Upper lobe of left lung (tissue), 6 donors: ENCODE results near the gene ELMOD3. TPM values are rescaled to one million over a fixed set of nuclear protein-coding genes. Genes with fewer than 3 reads are reported as not detected.

ENCODE experiments used
- ATAC-seq, 2 donors: fragments of 200-7000 bp; cut with Tn5 transposase; one replicate each; pipeline ENCODE4 v1.9.1; 2022; ENCODE audit warnings: mild to moderate bottlenecking in 2 of 2, moderate library complexity in 2 of 2; ENCODE audit not compliant: low FRiP score in 2 of 2
- DNase-seq, 2 donors: peaks; one replicate each; pipeline ENCODE4 v3.0.0-alpha.2; 2019 to 2020
- H3K27ac ChIP-seq, 4 donors: fragments of 200-600 bp; sonication (generic); one replicate each; pipeline ENCODE4 v1.5.1; 2016 to 2019
- H3K27me3 ChIP-seq, 4 donors: fragments of 200-600 bp; sonication (generic); one replicate each; pipeline ENCODE4 v1.5.1; 2017 to 2019
- H3K36me3 ChIP-seq, 4 donors: fragments of 200-600 bp; sonication (generic); one replicate each; pipeline ENCODE4 v1.5.1; 2016 to 2019
- H3K4me1 ChIP-seq, 4 donors: fragments of 200-600 bp; sonication (generic); one replicate each; pipeline ENCODE4 v1.5.1; 2018 to 2019
- H3K4me3 ChIP-seq, 4 donors: fragments of 200-600 bp; sonication (generic); one replicate each; pipeline ENCODE4 v1.5.1; 2017 to 2019; ENCODE audit warnings: mild to moderate bottlenecking in 2 of 4, moderate library complexity in 1 of 4
- H3K9me3 ChIP-seq, 4 donors: fragments of 200-600 bp; sonication (generic); one replicate each; pipeline ENCODE4 v1.5.1; 2018 to 2019
- EP300 ChIP-seq, 4 donors: sonication (generic); formaldehyde crosslinking; IDR thresholded peaks; one replicate each; pipeline ENCODE4 v1.5.1; 2017; ENCODE audit warnings: antibody characterized with exemption in 4 of 4, control low read depth in 2 of 4
- POLR2A ChIP-seq, 4 donors: fragments of 450-650 bp; IDR thresholded peaks; one replicate each; pipeline ENCODE4 v1.5.1; 2016 to 2017; ENCODE audit warnings: antibody characterized with exemption in 4 of 4, mild to moderate bottlenecking in 2 of 4
- POLR2AphosphoS5 ChIP-seq, 2 donors: sonication (generic); formaldehyde crosslinking; IDR thresholded peaks; one replicate each; pipeline ENCODE4 v1.5.1; 2017; ENCODE audit warnings: antibody characterized with exemption in 2 of 2
- WGBS, 2 donors: methylation state at CpG; one replicate each; pipeline ENCODE4 v1.1.5; 2017 to 2018; 5-methylcytosine and 5-hydroxymethylcytosine counted together
- total RNA-seq, 6 donors: library from RNA; depleted of rRNA in 4 of 6; stranded (reverse); fragments of >200 nt in 4 of 6; gene quantifications; one replicate each; pipeline versions ENCODE4 v1.1.0 to v1.2.1, GENCODE V29; 2016 to 2021
- TF ChIP-seq, protein P1 (sequence below), 6 experiments: fragments of 450-650 bp in 4 of 6; fragments of 200-600 bp in 2 of 6; sonication (generic) in 2 of 6; IDR thresholded peaks; one replicate each; pipeline ENCODE4 v1.5.1; 2016 to 2019; ENCODE audit warnings: antibody characterized with exemption in 6 of 6
- donor health status: DM: no; HTN: no; CAD: no; lungs with moderate emphysema.
- donor health status: DM: no; HTN: yes; CAD: no; lungs with severe emphysema.

ELMOD3 gene
- total RNA-seq, 6 donors from 2014 or later = 13.2 to 82.8 (median 24.1) TPM

GRCh38 chr2:85414761-85415553 lies 60.4 kb downstream of the ELMOD3 start:
- peak overlapping the region in 2 of 4 donors; percentile 52 to 84 for H3K27ac ChIP-seq
- no peaks in the 10 kb centered on the region for H3K27me3 ChIP-seq
- ATAC-seq (no peak), DNase-seq (peak in 1 of 2 donors; percentile 53)
- no peaks in the 10 kb centered on the region for H3K9me3 ChIP-seq
- H3K4me1 ChIP-seq = peaks cover 16 to 62% (median 50%) of the 10 kb centered on the region in 4 donors
- H3K36me3 ChIP-seq = no peaks in the 10 kb centered on the region
- H3K4me3 ChIP-seq = no peak overlapping the region
- WGBS, 2 donors = 78 to 79% methylated on average over 6 to 7 of the region's 7 CpGs
- TF ChIP-seq EP300 (IDR thresholded peaks at IDR 0.05) (peak in 1 of 4 donors; percentile 8), POLR2AphosphoS5 (IDR thresholded peaks at IDR 0.05) (peak in 1 of 2 donors; percentile 60), POLR2A (IDR thresholded peaks at IDR 0.05) (peak in 1 of 4 donors; percentile 49)
- TF ChIP-seq, protein P1, sequence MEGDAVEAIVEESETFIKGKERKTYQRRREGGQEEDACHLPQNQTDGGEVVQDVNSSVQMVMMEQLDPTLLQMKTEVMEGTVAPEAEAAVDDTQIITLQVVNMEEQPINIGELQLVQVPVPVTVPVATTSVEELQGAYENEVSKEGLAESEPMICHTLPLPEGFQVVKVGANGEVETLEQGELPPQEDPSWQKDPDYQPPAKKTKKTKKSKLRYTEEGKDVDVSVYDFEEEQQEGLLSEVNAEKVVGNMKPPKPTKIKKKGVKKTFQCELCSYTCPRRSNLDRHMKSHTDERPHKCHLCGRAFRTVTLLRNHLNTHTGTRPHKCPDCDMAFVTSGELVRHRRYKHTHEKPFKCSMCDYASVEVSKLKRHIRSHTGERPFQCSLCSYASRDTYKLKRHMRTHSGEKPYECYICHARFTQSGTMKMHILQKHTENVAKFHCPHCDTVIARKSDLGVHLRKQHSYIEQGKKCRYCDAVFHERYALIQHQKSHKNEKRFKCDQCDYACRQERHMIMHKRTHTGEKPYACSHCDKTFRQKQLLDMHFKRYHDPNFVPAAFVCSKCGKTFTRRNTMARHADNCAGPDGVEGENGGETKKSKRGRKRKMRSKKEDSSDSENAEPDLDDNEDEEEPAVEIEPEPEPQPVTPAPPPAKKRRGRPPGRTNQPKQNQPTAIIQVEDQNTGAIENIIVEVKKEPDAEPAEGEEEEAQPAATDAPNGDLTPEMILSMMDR (IDR thresholded peaks at IDR 0.05) = no peak

- Histone ChIP-seq H3K36me3 (no peaks in the 10 kb centered on the region), H3K27ac (peak overlapping the region in 2 of 4 donors; percentile 61 to 84), H3K9me3 (no peaks in the 10 kb centered on the region), H3K4me3 (no peak overlapping the region), H3K4me1 (peaks cover 27 to 63% (median 51%) of the 10 kb centered on the region in 4 donors), H3K27me3 (no peaks in the 10 kb centered on the region)
- WGBS, 2 donors = 61 to 79% methylated on average over 10 to 12 of the region's 12 CpGs
- TF ChIP-seq, protein P1 (IDR thresholded peaks at IDR 0.05) = no peak
- peak in 1 of 4 donors; percentile 26 for TF ChIP-seq POLR2A (IDR thresholded peaks at IDR 0.05)
- ATAC-seq = no peak
- DNase-seq = no peak
These were observed 61.5 kb downstream of the ELMOD3 start for GRCh38 chr2:85415980-85416650.

GRCh38 chr2:85418132-85419008 lies 63.8 kb downstream of the ELMOD3 start, which contains the start of gene SH2D6:
TSS of gene SH2D6 (plus strand) at chr2:85418714. CDS start at chr2:85429466, 10,752 bp downstream.
- no peaks in the 10 kb centered on the region for H3K36me3 ChIP-seq
- TF ChIP-seq POLR2AphosphoS5 (IDR thresholded peaks at IDR 0.05) = peak; percentile 59 to 66
- TF ChIP-seq, protein P1 (IDR thresholded peaks at IDR 0.05) = peak in 1 of 6 experiments; percentile 10
- peak in 2 of 4 donors; percentile 49 to 80 for TF ChIP-seq POLR2A (IDR thresholded peaks at IDR 0.05)
- TF ChIP-seq EP300 (IDR thresholded peaks at IDR 0.05) = no peak
- DNase-seq (peak; percentile 85 to 96), ATAC-seq (peak; percentile 86 to 87)
- 20 to 50% methylated on average over 4 to 50 of the region's 57 CpGs for WGBS, 2 donors
- peaks cover 28 to 59% (median 53%) of the 10 kb centered on the region in 4 donors for H3K4me1 ChIP-seq
- peak within 1 kb of the TSS; percentile 55 to 82 (median 70) for H3K4me3 ChIP-seq
- H3K9me3 ChIP-seq = no peaks in the 10 kb centered on the region
- H3K27me3 ChIP-seq = no peaks in the 10 kb centered on the region
- peak within 1 kb of the TSS; percentile 88 to 99 (median 98) for H3K27ac ChIP-seq

DNA sequence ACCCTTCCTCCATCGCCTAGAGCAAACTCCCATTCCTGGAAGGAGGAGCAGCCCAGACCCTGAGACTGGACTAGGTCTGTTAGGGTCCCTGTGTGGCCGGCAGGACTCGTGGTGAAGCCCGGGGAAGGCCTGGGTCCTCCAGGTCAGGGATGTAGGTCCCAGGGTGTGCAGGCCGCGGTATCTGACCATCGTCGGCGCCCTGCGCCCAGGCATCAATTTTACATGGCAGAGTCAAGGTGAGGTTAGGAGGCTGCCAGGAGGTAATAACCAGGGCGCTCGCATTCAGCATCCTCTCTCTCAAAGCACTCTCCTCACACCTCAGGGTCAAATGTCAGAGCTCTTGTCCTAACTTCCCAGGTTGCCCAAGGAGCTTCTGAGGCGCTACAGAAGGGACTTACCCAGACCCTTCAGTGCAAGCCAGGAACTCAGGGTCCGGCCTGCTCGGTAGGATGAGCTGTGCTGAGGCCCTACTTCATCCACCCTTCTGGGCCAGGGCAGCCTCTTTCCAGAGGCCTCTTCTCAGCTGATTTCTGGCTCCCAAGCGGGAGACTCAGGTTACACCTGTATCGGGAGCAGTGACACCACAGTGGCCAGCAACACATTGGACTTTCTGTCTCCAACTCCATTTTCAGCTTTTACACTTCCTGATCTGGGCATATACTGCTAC lies 64.6 kb downstream of the ELMOD3 start:
- Histone ChIP-seq H3K4me3 (peak overlapping the region; percentile 55 to 82 (median 70)), H3K4me1 (peaks cover 28 to 53% (median 48%) of the 10 kb centered on the region in 4 donors), H3K27me3 (no peaks in the 10 kb centered on the region), H3K36me3 (no peaks in the 10 kb centered on the region), H3K27ac (peak overlapping the region; percentile 88 to 99 (median 98)), H3K9me3 (no peaks in the 10 kb centered on the region)
- ATAC-seq (peak in 1 of 2 donors; percentile 1), DNase-seq (peak in 1 of 2 donors; percentile 79)
- WGBS, 2 donors = 56 to 57% methylated on average over 11 to 17 of the region's 17 CpGs
- no peak for TF ChIP-seq EP300 (IDR thresholded peaks at IDR 0.05)
- no peak for TF ChIP-seq POLR2AphosphoS5 (IDR thresholded peaks at IDR 0.05)
- TF ChIP-seq POLR2A (IDR thresholded peaks at IDR 0.05) = no peak
- TF ChIP-seq, protein P1 (IDR thresholded peaks at IDR 0.05) = no peak
